ENCODE data around the gene TMEM204.

DNA sequence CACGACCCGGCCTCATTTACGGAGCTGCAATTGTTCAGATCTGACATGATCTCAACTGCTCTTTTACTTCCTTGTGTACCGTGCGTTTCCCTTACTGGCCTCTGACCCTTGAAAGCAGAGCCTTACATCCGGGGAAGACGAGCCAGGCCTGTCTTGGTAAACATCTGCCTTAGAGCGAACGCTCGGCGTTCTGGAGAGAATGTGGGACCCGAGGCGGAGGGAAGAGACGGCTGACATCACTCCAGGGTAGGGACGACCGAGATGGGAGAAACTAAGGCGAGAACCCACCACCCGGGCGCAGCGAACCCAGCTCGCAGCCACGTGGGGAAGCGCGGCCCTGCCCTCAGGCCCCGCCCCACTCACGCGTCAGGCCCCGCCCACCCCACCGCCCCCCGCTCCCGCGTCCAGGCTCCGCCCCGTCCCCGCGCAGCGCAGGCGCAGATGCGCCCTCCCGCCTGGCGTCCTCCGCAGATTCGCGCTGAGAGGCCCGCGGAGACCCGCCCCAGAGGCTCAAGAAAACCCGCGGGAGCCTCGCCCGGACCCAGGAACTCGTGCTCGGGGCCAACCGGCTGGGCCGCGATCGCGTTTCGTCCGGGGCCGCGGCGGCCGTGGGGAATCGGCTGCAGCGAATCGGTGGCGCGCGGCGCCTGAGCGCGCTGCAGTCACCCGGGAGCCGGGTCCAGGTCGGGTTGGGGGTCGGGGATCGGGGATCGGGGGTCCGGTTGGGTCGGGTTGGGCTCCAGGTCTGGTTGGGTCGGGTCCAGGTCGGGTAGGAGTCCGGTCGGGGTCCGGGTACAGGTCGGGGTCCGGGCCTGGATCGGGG is 40.3 kb upstream of the TMEM204 start, which contains the start of gene TELO2:
- TF ChIP-seq, protein P1, sequence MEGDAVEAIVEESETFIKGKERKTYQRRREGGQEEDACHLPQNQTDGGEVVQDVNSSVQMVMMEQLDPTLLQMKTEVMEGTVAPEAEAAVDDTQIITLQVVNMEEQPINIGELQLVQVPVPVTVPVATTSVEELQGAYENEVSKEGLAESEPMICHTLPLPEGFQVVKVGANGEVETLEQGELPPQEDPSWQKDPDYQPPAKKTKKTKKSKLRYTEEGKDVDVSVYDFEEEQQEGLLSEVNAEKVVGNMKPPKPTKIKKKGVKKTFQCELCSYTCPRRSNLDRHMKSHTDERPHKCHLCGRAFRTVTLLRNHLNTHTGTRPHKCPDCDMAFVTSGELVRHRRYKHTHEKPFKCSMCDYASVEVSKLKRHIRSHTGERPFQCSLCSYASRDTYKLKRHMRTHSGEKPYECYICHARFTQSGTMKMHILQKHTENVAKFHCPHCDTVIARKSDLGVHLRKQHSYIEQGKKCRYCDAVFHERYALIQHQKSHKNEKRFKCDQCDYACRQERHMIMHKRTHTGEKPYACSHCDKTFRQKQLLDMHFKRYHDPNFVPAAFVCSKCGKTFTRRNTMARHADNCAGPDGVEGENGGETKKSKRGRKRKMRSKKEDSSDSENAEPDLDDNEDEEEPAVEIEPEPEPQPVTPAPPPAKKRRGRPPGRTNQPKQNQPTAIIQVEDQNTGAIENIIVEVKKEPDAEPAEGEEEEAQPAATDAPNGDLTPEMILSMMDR (conservative IDR thresholded peaks at IDR 0.05 in 1 of 2, IDR thresholded peaks at IDR 0.05 in 1 of 2; ENCODE audit: extremely low read depth in 1 of 2, insufficient read depth in 1 of 2, low read depth in 1 of 2, low read length in 2 of 2) = no peak
- no peak for TF ChIP-seq EZH2 (IDR thresholded peaks at IDR 0.05; ENCODE audit: borderline replicate concordance, low read length)

All from mammary epithelial cell (primary cell).